H1 (cell line): ENCODE results near the gene ARF6. TPM values are rescaled to one million over a fixed set of nuclear protein-coding genes. Genes with fewer than 3 reads are reported as not detected.
A peak's percentile ranks its signal among the peaks of the same experiment; 100 is the strongest.

Source experiments
- CTCF ChIA-PET: fragments of 300-600 bp; sonication (Branson Sonifier 250); formaldehyde crosslinking; loops from one replicate; lab custom pipeline; 2021; ENCODE audit not compliant: partially characterized antibody; lab: Charles Lee
- POLR2A ChIA-PET: fragments of 300-600 bp; sonication (Branson Sonifier 250); formaldehyde crosslinking; loops from one replicate; lab custom pipeline; 2021; ENCODE audit warnings: inconsistent platforms; ENCODE audit not compliant: partially characterized antibody; lab: Charles Lee
- DNase-seq, 2 experiments: peaks; one replicate each; pipeline versions ENCODE4 v3.0.0 to v3.0.0-alpha.2; 2010 to 2022; ENCODE audit warnings: low spot score in 2 of 2, low read depth in 1 of 2, mixed read lengths in 1 of 2
- FAIRE-seq: peaks from 2 replicates; lab custom pipeline; 2011; peaks lifted over from hg19 to GRCh38; lab: Jason Lieb, UNC
- H2AFZ ChIP-seq: 2 replicates; pipeline ENCODE4 v1.8.1; 2012; ENCODE audit warnings: low read length, inconsistent platforms
- H2AK5ac ChIP-seq: 2 replicates; pipeline ENCODE4 v1.6.1; 2013; ENCODE audit warnings: low read depth, low read length
- H2BK120ac ChIP-seq: replicated peaks from 2 replicates; pipeline ENCODE3; 2013; ENCODE audit warnings: low read depth, low read length, inconsistent platforms
- H2BK12ac ChIP-seq: 2 replicates; pipeline ENCODE4 v1.6.1; 2013; ENCODE audit warnings: low read depth, low read length
- H2BK15ac ChIP-seq: 2 replicates; pipeline ENCODE4 v1.6.1; 2013; ENCODE audit warnings: low read length
- H2BK20ac ChIP-seq: 2 replicates; pipeline ENCODE4 v1.6.1; 2013; ENCODE audit warnings: low read length
- H2BK5ac ChIP-seq: 2 replicates; pipeline ENCODE4 v1.6.1; 2013; ENCODE audit warnings: low read depth, low read length
- H3K14ac ChIP-seq: 2 replicates; pipeline ENCODE4 v1.6.1; 2013; ENCODE audit warnings: inconsistent platforms; ENCODE audit not compliant: insufficient read length
- H3K18ac ChIP-seq: 2 replicates; pipeline ENCODE4 v1.6.1; 2013; ENCODE audit warnings: low read length; ENCODE audit errors: extremely low read depth
- H3K23ac ChIP-seq: 2 replicates; pipeline ENCODE4 v1.6.1; 2013; ENCODE audit warnings: inconsistent platforms; ENCODE audit not compliant: insufficient read length
- H3K23me2 ChIP-seq: 2 replicates; pipeline ENCODE4 v1.6.1; 2013; ENCODE audit warnings: low read depth, low read length
- H3K27ac ChIP-seq: 2 replicates; pipeline ENCODE4 v1.6.1; 2011; ENCODE audit warnings: low read depth, low read length, inconsistent platforms
- H3K27me3 ChIP-seq, 4 experiments: replicated peaks in 1 of 4; 1 replicate in 1 of 4; 2 replicates in 3 of 4; pipeline versions ENCODE4 v1.6.1 to v1.8.1; 2011 to 2013; ENCODE audit warnings: low read length in 3 of 4, mild to moderate bottlenecking in 3 of 4, inconsistent platforms in 2 of 4, mixed read lengths in 2 of 4, moderate library complexity in 1 of 4; ENCODE audit not compliant: control insufficient read depth in 3 of 4, insufficient read depth in 3 of 4; ENCODE audit errors: extremely low read depth in 1 of 4
- H3K36me3 ChIP-seq, 4 experiments: 2 replicates each; pipeline versions ENCODE4 v1.6.1 to v1.8.1; 2011 to 2013; ENCODE audit warnings: mild to moderate bottlenecking in 4 of 4, low read length in 3 of 4, moderate library complexity in 2 of 4, control low read depth in 1 of 4, inconsistent platforms in 1 of 4; ENCODE audit not compliant: insufficient read depth in 4 of 4, control insufficient read depth in 2 of 4
- H3K4ac ChIP-seq: replicated peaks from 2 replicates; pipeline ENCODE3; 2013; ENCODE audit warnings: low read length, low read depth, mixed read lengths, inconsistent platforms; ENCODE audit not compliant: insufficient read length
- H3K4me1 ChIP-seq, 4 experiments: replicated peaks in 1 of 4; 1 replicate in 1 of 4; 2 replicates in 3 of 4; pipeline versions ENCODE4 v1.6.1 to v1.8.1; 2011 to 2013; ENCODE audit warnings: low read length in 3 of 4, inconsistent platforms in 2 of 4, mixed read lengths in 1 of 4; ENCODE audit not compliant: insufficient read depth in 4 of 4, control insufficient read depth in 3 of 4
- H3K4me2 ChIP-seq, 2 experiments: 2 replicates each; pipeline versions ENCODE4 v1.6.1 to v1.8.1; 2011 to 2013; ENCODE audit warnings: low read depth in 2 of 2, low read length in 2 of 2, control low read depth in 1 of 2, inconsistent platforms in 1 of 2, mild to moderate bottlenecking in 1 of 2; ENCODE audit not compliant: insufficient read depth in 1 of 2
- H3K4me3 ChIP-seq, 4 experiments: fragments of 200-600, 300-600 bp in 1 of 4; sonication (generic), shearing (Covaris generic), sonication (Bioruptor Twin) in 1 of 4; 2 replicates each; pipeline versions ENCODE4 v1.5.1 to v1.8.1; 2011 to 2016; ENCODE audit warnings: low read length in 4 of 4, low read depth in 3 of 4, control low read depth in 2 of 4, inconsistent platforms in 2 of 4, mild to moderate bottlenecking in 2 of 4, mixed read lengths in 1 of 4, moderate library complexity in 1 of 4; ENCODE audit not compliant: insufficient read depth in 2 of 4; ENCODE audit errors: extremely low read depth in 1 of 4
- H3K56ac ChIP-seq: replicated peaks from 2 replicates; pipeline ENCODE3; 2013; ENCODE audit warnings: low read depth, mild to moderate bottlenecking, mixed read lengths, low read length, inconsistent platforms; ENCODE audit not compliant: insufficient read length
- H3K79me1 ChIP-seq: 2 replicates; pipeline ENCODE4 v1.6.1; 2013; ENCODE audit warnings: low read depth, low read length, control low read depth
- H3K79me2 ChIP-seq, 2 experiments: 2 replicates each; pipeline versions ENCODE4 v1.6.1 to v1.8.1; 2012 to 2013; ENCODE audit warnings: low read length in 2 of 2, mild to moderate bottlenecking in 2 of 2, inconsistent platforms in 1 of 2; ENCODE audit not compliant: insufficient read depth in 2 of 2, control insufficient read depth in 1 of 2
- H3K9ac ChIP-seq, 4 experiments: replicated peaks in 1 of 4; 1 replicate in 1 of 4; 2 replicates in 3 of 4; pipeline versions ENCODE4 v1.6.1 to v1.8.1; 2011 to 2013; ENCODE audit warnings: low read depth in 3 of 4, low read length in 3 of 4, control low read depth in 2 of 4, mild to moderate bottlenecking in 2 of 4, moderate library complexity in 2 of 4, inconsistent platforms in 1 of 4; ENCODE audit errors: extremely low read depth in 1 of 4
- H3K9me3 ChIP-seq, 2 experiments: 2 replicates each; pipeline versions ENCODE4 v1.6.1 to v1.8.1; 2012 to 2013; ENCODE audit warnings: mild to moderate bottlenecking in 2 of 2, moderate library complexity in 2 of 2, control low read depth in 1 of 2, inconsistent platforms in 1 of 2, low read depth in 1 of 2, low read length in 1 of 2, mixed read lengths in 1 of 2; ENCODE audit not compliant: insufficient read depth in 2 of 2
- H4K20me1 ChIP-seq, 2 experiments: replicated peaks in 1 of 2; 2 replicates each; pipeline versions ENCODE3 to v1.8.1; 2011 to 2013; ENCODE audit warnings: inconsistent platforms in 2 of 2, low read length in 2 of 2, mild to moderate bottlenecking in 1 of 2; ENCODE audit not compliant: insufficient read depth in 2 of 2, control insufficient read depth in 1 of 2
- H4K5ac ChIP-seq: 2 replicates; pipeline ENCODE4 v1.6.1; 2013; ENCODE audit warnings: low read length, low read depth, mixed read lengths, inconsistent platforms; ENCODE audit not compliant: insufficient read length
- H4K8ac ChIP-seq: 2 replicates; pipeline ENCODE4 v1.8.0; 2013; ENCODE audit warnings: mild to moderate bottlenecking, moderate library complexity, low read length, inconsistent platforms; ENCODE audit not compliant: insufficient read depth; ENCODE audit errors: extremely low read depth
- H4K91ac ChIP-seq: replicated peaks from 2 replicates; pipeline ENCODE3; 2013; ENCODE audit warnings: low read length, mixed read lengths, inconsistent platforms; ENCODE audit not compliant: insufficient read length
- CHD1 ChIP-seq: IDR thresholded peaks from 2 replicates; pipeline ENCODE4 v1.6.1; 2012; ENCODE audit warnings: low read depth, low read length, improper control_type of control experiment
- CTCF ChIP-seq, 3 experiments: IDR thresholded peaks; 1 replicate in 2 of 3; 2 replicates in 1 of 3; pipeline versions ENCODE4 v1.5.1 to v1.6.1; 2011; ENCODE audit warnings: low read length in 3 of 3, mild to moderate bottlenecking in 3 of 3, inconsistent platforms in 2 of 3, low read depth in 1 of 3, moderate library complexity in 1 of 3; ENCODE audit not compliant: insufficient read depth in 1 of 3; ENCODE audit errors: control extremely low read depth in 1 of 3
- HDAC6 ChIP-seq: IDR thresholded peaks from one replicate; pipeline ENCODE4 v1.7.1; 2012; ENCODE audit warnings: low read depth, mild to moderate bottlenecking, inconsistent platforms, low read length, moderate library complexity
- NANOG ChIP-seq: IDR thresholded peaks from 2 replicates; pipeline ENCODE4 v1.6.1; 2011; ENCODE audit warnings: low read length, low read depth, mild to moderate bottlenecking, inconsistent platforms; ENCODE audit not compliant: insufficient read depth, poor library complexity, severe bottlenecking
- RAD21 ChIP-seq, 2 experiments: IDR thresholded peaks in 1 of 2; conservative IDR thresholded peaks in 1 of 2; 2 replicates each; pipeline ENCODE4 v1.6.1; 2011; ENCODE audit warnings: low read depth in 2 of 2, low read length in 2 of 2, improper control_type of control experiment in 1 of 2, inconsistent platforms in 1 of 2, mild to moderate bottlenecking in 1 of 2, moderate library complexity in 1 of 2
- WGBS, 2 experiments: shearing (Covaris generic) in 1 of 2; methylation state at CpG; one replicate each; pipeline versions ENCODE4 v1.1.6 to v1.1.7; 2013 to 2015; ENCODE audit warnings: low lambda C conversion rate in 2 of 2, mixed read lengths in 2 of 2, inconsistent platforms in 1 of 2, low coverage in 1 of 2, missing lambda C conversion rate in 1 of 2; ENCODE audit not compliant: insufficient replicate concordance in 2 of 2, insufficient coverage in 1 of 2, insufficient read length in 1 of 2; ENCODE audit errors: extremely low coverage in 1 of 2, missing lambda C conversion rate in 1 of 2; 5-methylcytosine and 5-hydroxymethylcytosine counted together
- polyA plus RNA-seq, 7 experiments: library from polyadenylated mRNA; depleted of rRNA in 3 of 7; stranded (reverse) in 5 of 7; unstranded in 2 of 7; fragments of >200 nt in 5 of 7; fragments of 200-250 nt in 2 of 7; gene quantifications; 1 replicate in 5 of 7; 2 replicates in 1 of 7; 4 replicates in 1 of 7; pipeline versions ENCODE4 v1.2.1 to v1.2.3, GENCODE V29; 2011 to 2013; ENCODE audit warnings: missing spikeins in 2 of 7, mixed read lengths in 2 of 7
- total RNA-seq: library from RNA; stranded (reverse); fragmentation: NEBNext Ultra II Directional; extraction: Animal tissue kit (Norgen Biotek cat#: 25700); gene quantifications from 2 replicates; pipeline ENCODE4 v1.2.1, GENCODE V29; 2021

The ARF6 gene
- total and polyA plus RNA-seq, 2 of the 8 experiments (the other 6 are each of a cell fraction or from before 2014, with no cell fraction given): 17.2 to 56.7 TPM

GRCh38 chr14:49865431-49865859 is 27.4 kb upstream of the ARF6 start:
- Histone ChIP-seq H2BK12ac (no peak overlapping the region), H2AFZ (no peak overlapping the region), H3K23ac (no peak overlapping the region), H2BK120ac (no peak overlapping the region), H4K91ac (no peak overlapping the region), H3K14ac (no peak overlapping the region), H4K20me1 (no peaks in the 10 kb centered on the region), H2BK5ac (no peak overlapping the region), H3K9ac (no peak overlapping the region), H4K5ac (no peak overlapping the region), H3K4ac (no peak overlapping the region), H2AK5ac (no peak overlapping the region), H3K18ac (no peak overlapping the region), H3K79me1 (no peaks in the 10 kb centered on the region), H3K27me3 (no peaks in the 10 kb centered on the region), H3K56ac (no peak overlapping the region), H2BK15ac (no peak overlapping the region), H3K79me2 (no peaks in the 10 kb centered on the region), H3K9me3 (no peaks in the 10 kb centered on the region), H3K4me3 (no peak overlapping the region), H3K36me3 (no peaks in the 10 kb centered on the region), H3K27ac (no peak overlapping the region), H2BK20ac (no peak overlapping the region), H4K8ac (no peak overlapping the region), H3K4me1 (peaks cover 0 to 3% (median 1%) of the 10 kb centered on the region in 4 experiments; a peak in 4 of 7 replicates), H3K4me2 (peak overlapping the region in 1 of 2 experiments; percentile 25; a peak in 1 of 4 replicates), H3K23me2 (peaks cover 11% of the 10 kb centered on the region; the same call in 1 of the 2 replicates)
- ChIA-PET POLR2A (interaction anchor here (0.9 to 1.3 kb wide), 3 partner anchors 12 to 240 kb away, joined by 3 to 7 read pairs (median 3); partner anchors contain the start of gene NEMF), CTCF (interaction anchor here (0.6 to 7.8 kb wide), 31 partner anchors 9 to 571 kb away, joined by 3 to 90 read pairs (median 3); partner anchors contain the start of genes ARF6 and NEMF)
- DNase-seq: peak in 1 of 2 experiments; percentile 87
- 5% methylated on average over 4 of the region's 4 CpGs; no CpG with 5 or more reads in 1 of the 2 experiments for WGBS, 2 experiments
- no peak for FAIRE-seq
- TF ChIP-seq CTCF (IDR thresholded peaks at IDR 0.05; ENCODE audit: control extremely low read depth in 1 of 3, insufficient read depth in 1 of 3, low read depth in 1 of 3, low read length in 3 of 3) (peak; percentile 77 to 84 (median 81)), RAD21 (IDR thresholded peaks at IDR 0.05 in 1 of 2, conservative IDR thresholded peaks at IDR 0.05 in 1 of 2; ENCODE audit: low read depth in 2 of 2, low read length in 2 of 2) (peak; percentile 65 to 75), CHD1 (no peak), NANOG (no peak), HDAC6 (no peak)
